NB4 (cell line): ENCODE data around the gene RPS6KL1.
A peak's percentile ranks its signal among the peaks of the same experiment; 100 is the strongest.

Experiments
- DNase-seq: peaks from one replicate; pipeline ENCODE4 v3.0.0; 2010; ENCODE audit warnings: low read depth
- H3K4me3 ChIP-seq: one replicate; pipeline ENCODE4 v1.5.1; 2011; ENCODE audit warnings: mild to moderate bottlenecking, low read depth, low read length, moderate library complexity
- MYC ChIP-seq: IDR thresholded peaks from 2 replicates; pipeline ENCODE4 v1.6.1; 2011; ENCODE audit warnings: low read depth, low read length
- POLR2A ChIP-seq: IDR thresholded peaks from 2 replicates; pipeline ENCODE4 v1.6.1; 2011; ENCODE audit warnings: mild to moderate bottlenecking; ENCODE audit not compliant: insufficient read length; ENCODE audit errors: extremely low read depth
- TF ChIP-seq, protein P1 (sequence below): IDR thresholded peaks from one replicate; pipeline ENCODE4 v1.5.1; 2012; ENCODE audit warnings: low read depth, low read length
- TF ChIP-seq, protein P2 (sequence below): IDR thresholded peaks from 2 replicates; pipeline ENCODE4 v1.6.1; 2011; ENCODE audit warnings: low read depth, low read length

The RPS6KL1 gene

DNA sequence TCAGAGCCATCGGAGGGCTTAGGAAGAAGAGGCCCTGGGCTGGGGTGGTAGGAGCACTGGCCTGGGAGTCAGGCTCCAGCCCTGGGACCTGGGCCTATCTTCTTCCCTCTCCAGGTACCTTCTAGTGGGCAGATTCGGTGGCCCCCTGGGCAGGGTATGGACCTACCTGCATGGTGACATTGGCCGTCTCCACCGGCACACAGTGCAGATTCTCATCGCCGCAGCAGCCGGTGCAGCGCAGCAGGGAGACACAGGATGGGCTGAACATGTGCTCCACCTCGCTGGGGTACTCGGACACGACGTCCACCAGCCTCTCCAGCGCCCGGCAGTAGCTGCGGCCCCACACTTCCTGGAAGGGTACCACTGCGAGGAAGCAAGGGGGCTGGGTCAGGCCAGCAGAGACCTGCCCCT lies 26.1 kb upstream of the RPS6KL1 start:
- TF ChIP-seq MYC (no peak), POLR2A (no peak)
- no peak for DNase-seq
- H3K4me3 ChIP-seq: no peak overlapping the region

DNA sequence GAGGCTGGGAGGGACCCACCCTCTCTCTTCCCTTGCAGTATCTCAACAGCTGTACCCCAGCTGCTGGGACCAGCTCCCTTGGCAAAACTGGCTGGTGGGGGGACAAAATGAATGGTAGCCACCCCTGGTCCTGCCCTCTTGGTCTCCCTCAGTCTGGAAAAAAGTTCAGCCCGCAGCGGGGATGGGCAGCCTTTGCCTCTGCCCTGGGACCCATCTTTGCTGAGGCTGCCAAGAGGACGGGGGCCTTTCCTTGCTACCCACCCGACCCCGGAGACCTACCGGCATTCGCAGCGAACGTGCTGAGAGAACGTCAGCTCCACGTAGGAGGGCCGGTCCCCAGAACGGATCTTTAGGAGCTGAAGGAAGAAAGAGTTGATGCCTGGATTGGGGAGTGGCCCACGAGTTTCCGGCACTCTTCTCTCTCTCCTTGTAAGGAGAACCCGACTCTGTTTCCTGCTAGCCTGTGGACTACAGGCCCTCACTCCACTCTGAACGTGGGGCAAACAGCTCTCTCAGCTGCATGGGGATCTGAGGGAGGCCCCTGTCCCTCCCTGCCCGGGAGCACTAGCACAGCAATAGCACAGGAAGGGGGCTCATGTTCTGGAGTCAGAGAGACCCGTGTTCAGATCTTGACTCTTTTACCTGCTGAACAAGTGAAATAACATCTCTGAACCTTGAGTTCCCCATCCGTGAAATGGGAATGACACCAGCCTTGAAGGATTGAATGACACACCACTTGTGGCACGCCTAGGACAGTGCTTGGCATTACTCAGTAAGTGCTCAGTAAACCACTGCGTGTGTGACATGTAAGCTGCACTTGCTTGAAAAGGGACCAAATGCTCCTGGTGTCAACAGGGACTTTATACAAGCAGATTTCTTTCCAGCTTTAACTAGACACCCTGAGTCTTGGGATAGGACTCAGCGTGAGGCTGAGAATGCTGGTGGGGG lies 25.4 kb upstream of the RPS6KL1 start:
- TF ChIP-seq, protein P1, sequence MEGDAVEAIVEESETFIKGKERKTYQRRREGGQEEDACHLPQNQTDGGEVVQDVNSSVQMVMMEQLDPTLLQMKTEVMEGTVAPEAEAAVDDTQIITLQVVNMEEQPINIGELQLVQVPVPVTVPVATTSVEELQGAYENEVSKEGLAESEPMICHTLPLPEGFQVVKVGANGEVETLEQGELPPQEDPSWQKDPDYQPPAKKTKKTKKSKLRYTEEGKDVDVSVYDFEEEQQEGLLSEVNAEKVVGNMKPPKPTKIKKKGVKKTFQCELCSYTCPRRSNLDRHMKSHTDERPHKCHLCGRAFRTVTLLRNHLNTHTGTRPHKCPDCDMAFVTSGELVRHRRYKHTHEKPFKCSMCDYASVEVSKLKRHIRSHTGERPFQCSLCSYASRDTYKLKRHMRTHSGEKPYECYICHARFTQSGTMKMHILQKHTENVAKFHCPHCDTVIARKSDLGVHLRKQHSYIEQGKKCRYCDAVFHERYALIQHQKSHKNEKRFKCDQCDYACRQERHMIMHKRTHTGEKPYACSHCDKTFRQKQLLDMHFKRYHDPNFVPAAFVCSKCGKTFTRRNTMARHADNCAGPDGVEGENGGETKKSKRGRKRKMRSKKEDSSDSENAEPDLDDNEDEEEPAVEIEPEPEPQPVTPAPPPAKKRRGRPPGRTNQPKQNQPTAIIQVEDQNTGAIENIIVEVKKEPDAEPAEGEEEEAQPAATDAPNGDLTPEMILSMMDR: no peak
- TF ChIP-seq, protein P2, sequence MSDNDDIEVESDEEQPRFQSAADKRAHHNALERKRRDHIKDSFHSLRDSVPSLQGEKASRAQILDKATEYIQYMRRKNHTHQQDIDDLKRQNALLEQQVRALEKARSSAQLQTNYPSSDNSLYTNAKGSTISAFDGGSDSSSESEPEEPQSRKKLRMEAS: no peak
- TF ChIP-seq MYC (no peak), POLR2A (no peak)
- H3K4me3 ChIP-seq: no peak overlapping the region
- DNase-seq: no peak

DNA sequence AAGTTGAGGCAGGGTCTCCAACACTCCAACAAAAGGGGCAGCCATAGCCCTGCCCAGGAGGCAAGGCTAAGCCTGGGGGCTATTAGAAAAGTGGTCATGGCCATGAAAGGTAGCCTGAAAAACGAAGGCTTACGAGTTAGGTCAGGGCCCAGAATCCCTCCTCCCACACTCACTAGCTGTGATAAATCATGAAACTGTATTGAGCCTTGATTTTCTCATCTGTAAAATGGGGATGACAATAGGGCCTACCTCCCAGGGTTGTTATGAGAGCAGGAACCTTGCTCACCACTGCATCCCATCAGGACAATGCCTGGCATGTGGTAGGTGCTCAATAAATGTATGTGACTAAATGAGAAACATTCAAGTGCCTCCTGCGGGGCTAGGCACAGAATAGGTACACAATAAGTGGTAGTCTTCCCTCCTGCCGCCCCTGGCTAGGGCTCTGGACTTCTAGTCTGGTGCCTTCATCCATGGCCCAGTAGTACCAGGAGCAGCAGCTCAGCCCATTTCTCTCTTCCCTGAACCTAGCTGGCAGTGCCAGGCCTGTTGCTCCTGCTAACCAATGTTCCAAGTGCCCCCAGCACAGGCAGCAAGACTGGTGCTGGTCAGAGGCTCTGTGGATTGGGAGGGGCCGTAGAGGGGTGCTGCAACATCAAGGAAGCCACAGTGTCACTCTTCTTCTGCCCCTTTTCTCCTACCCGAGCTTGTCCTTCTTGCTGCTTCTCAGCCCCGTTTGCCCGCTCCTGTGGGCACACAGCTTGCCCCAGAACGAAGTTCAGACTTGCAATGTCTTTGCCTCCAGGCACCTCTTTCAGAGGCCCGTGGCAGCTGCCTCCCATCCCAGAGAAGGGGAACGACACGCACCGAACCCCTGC lies 24.5 kb upstream of the RPS6KL1 start:
- H3K4me3 ChIP-seq: no peak overlapping the region
- TF ChIP-seq MYC: no peak
- TF ChIP-seq, protein P2: no peak
- TF ChIP-seq POLR2A: no peak
- TF ChIP-seq, protein P1: no peak

DNA sequence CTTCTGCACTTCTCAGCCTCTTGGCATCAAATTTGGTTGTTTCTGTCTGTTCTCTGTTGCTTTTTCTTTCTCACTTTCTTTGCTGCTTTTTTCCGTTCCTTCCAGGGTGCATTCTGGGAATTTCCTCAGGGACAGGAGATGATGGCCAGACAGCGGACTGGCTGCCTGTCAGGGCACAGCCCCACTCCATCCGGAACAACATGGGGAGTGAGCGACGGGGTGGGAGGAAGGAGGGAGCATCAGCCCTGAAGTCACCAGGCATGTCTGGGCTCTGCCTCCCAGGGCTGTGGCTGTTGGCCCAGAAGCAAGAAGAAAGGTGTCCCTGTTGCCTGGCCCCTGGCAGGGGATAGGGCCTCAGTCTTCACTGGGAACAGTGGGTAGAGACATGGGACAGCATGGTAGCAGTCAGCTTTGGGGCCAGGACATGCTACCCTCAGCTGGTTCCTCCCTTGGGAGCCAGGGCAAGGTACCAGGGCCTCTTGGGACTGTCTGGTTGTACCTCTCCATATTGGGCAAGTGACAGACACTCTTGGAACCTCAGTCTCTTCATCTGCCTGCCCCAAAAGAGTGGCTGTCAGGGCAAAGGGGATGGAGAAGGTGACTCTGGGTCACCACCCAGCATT lies 23.7 kb upstream of the RPS6KL1 start:
- DNase-seq: no peak
- H3K4me3 ChIP-seq: no peak overlapping the region
- TF ChIP-seq POLR2A (no peak), MYC (no peak)
- TF ChIP-seq, protein P1: no peak
- TF ChIP-seq, protein P2: no peak

More for the DNA sequence above, 24.5 kb upstream of the RPS6KL1 start:
- DNase-seq: no peak

DNA sequence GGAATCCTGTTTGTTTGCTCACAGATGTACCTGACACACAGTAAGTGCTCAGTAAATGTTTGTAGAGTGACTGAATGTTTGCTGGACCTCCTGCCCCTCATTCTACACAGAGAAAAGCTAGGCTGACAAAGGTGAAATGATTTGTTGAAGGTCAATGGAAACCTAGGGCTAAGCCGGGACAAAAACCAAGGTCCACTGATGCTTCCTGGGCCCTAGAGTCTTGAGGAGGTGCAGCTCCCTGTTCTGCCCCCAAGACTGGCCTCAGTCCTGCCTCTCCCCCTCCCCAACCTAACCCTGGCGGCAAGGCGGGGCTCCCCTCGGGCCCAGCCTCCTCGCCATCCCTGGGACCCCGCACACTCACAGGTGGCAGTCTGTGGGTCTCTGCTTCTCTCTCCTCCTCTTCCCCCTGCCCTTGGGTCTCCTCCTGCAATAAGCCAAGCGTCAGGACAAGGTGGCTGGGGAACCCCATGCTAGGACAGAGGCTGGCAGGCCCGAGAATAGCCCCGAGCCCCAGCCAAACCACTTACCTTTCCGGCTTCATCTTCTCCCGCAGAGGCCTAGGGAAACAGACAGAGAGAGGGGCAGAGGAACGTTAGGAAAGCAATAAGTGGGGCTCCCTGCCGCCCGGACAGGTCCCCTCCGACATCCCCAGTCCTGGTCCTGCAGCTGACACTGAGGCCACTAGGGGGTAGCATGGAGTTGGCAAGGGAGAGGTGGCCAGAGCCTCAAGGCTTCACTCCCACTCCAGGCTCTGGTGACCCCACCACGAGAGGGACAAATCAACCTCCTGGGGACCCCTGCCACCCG lies 23.0 kb upstream of the RPS6KL1 start:
- TF ChIP-seq MYC (no peak), POLR2A (no peak)
- TF ChIP-seq, protein P1: peak; percentile 91
- TF ChIP-seq, protein P2: peak; percentile 54; the same call in 1 of the 2 replicates
- H3K4me3 ChIP-seq: no peak overlapping the region
- peak; percentile 78 for DNase-seq
